GM23338 (cell line): ENCODE measurements around the gene ITPR2. TPM values are rescaled to one million over a fixed set of nuclear protein-coding genes. Genes with fewer than 3 reads are reported as not detected.

ENCODE experiments used
- ATAC-seq: fragments of 200-7000 bp; cut with Tn5 transposase; 3 replicates; pipeline ENCODE4 v1.9.1; 2020
- DNase-seq: peaks from one replicate; pipeline ENCODE4 v3.0.0-alpha.2; 2015; ENCODE audit warnings: low spot score
- H2AFZ ChIP-seq: fragments of 200-600 bp; sonication (generic); 2 replicates; pipeline ENCODE4 v1.8.0; 2016; ENCODE audit warnings: antibody characterized with exemption, mild to moderate bottlenecking, moderate library complexity
- H3F3A ChIP-seq: fragments of 200-600 bp; sonication (generic); replicated peaks from 2 replicates; pipeline ENCODE4 v1.8.0; 2017; ENCODE audit warnings: antibody characterized with exemption, mixed run types, low read depth
- H3K27ac ChIP-seq: fragments of 200-600 bp; sonication (generic); 2 replicates; pipeline ENCODE4 v1.6.1; 2016; ENCODE audit warnings: low read depth
- H3K27me3 ChIP-seq: fragments of 200-600 bp; sonication (generic); 2 replicates; pipeline ENCODE4 v1.8.0; 2016; ENCODE audit warnings: mild to moderate bottlenecking, mixed run types, moderate library complexity; ENCODE audit not compliant: insufficient read depth
- H3K36me3 ChIP-seq: fragments of 200-600 bp; sonication (generic); 2 replicates; pipeline ENCODE4 v1.8.0; 2016; ENCODE audit warnings: mild to moderate bottlenecking; ENCODE audit not compliant: insufficient read depth
- H3K4me1 ChIP-seq: fragments of 200-600 bp; sonication (generic); 2 replicates; pipeline ENCODE4 v1.8.0; 2016; ENCODE audit warnings: mild to moderate bottlenecking, moderate library complexity; ENCODE audit not compliant: insufficient read depth
- H3K4me2 ChIP-seq: fragments of 200-600 bp; sonication (generic); 2 replicates; pipeline ENCODE4 v1.7.1; 2017; ENCODE audit warnings: mixed run types
- H3K4me3 ChIP-seq: fragments of 200-600 bp; sonication (generic); 2 replicates; pipeline ENCODE4 v1.6.1; 2016; ENCODE audit warnings: mixed run types
- H3K79me2 ChIP-seq: fragments of 200-600 bp; sonication (generic); replicated peaks from 2 replicates; pipeline ENCODE4 v1.8.0; 2017; ENCODE audit warnings: mild to moderate bottlenecking; ENCODE audit not compliant: insufficient read depth
- H3K9me2 ChIP-seq: fragments of 200-600 bp; sonication (generic); 2 replicates; pipeline ENCODE4 v1.8.0; 2017; ENCODE audit not compliant: insufficient read depth
- H4K20me1 ChIP-seq: fragments of 200-600 bp; sonication (generic); replicated peaks from 2 replicates; pipeline ENCODE4 v1.8.0; 2017; ENCODE audit warnings: mild to moderate bottlenecking; ENCODE audit not compliant: insufficient read depth
- H3K27ac Mint-ChIP-seq: 2 replicates; pipeline ENCODE4 v1.8.0; 2020; ENCODE audit warnings: inconsistent platforms, mild to moderate bottlenecking, moderate library complexity, mixed read lengths
- H3K27me3 Mint-ChIP-seq: 3 replicates; pipeline ENCODE4 v1.8.0; 2022; ENCODE audit warnings: low read depth, mild to moderate bottlenecking, moderate library complexity, mixed read lengths, inconsistent platforms; ENCODE audit not compliant: insufficient read depth, poor library complexity
- H3K36me3 Mint-ChIP-seq: 3 replicates; pipeline ENCODE4 v1.8.0; 2021; ENCODE audit warnings: low read depth, mild to moderate bottlenecking, inconsistent platforms, moderate library complexity, mixed read lengths
- H3K4me1 Mint-ChIP-seq: 3 replicates; pipeline ENCODE4 v1.8.0; 2020; ENCODE audit warnings: mild to moderate bottlenecking, inconsistent platforms, mixed read lengths
- H3K4me3 Mint-ChIP-seq: 3 replicates; pipeline ENCODE4 v1.8.0; 2021; ENCODE audit warnings: moderate library complexity, mild to moderate bottlenecking, inconsistent platforms, mixed read lengths
- H3K9me3 Mint-ChIP-seq: 3 replicates; pipeline ENCODE4 v1.8.0; 2020; ENCODE audit warnings: moderate library complexity, mild to moderate bottlenecking, inconsistent platforms, mixed read lengths
- CREB1 ChIP-seq: fragments of 250-450 bp; sonication (Bioruptor Pico); IDR thresholded peaks from 2 replicates; pipeline ENCODE4 v1.5.0; 2020; ENCODE audit warnings: low read depth, mild to moderate bottlenecking, moderate library complexity
- ETS1 ChIP-seq: IDR thresholded peaks from 2 replicates; pipeline ENCODE4 v1.6.1; 2016; ENCODE audit warnings: antibody characterized with exemption
- EZH2 ChIP-seq: fragments of 200-600 bp; sonication (generic); IDR thresholded peaks from one replicate; pipeline ENCODE4 v1.8.0; 2017; ENCODE audit warnings: antibody characterized with exemption, mild to moderate bottlenecking, low read depth; ENCODE audit not compliant: unreplicated experiment
- JUNB ChIP-seq: IDR thresholded peaks from one replicate; pipeline ENCODE4 v1.6.1; 2016; ENCODE audit warnings: antibody characterized with exemption; ENCODE audit not compliant: unreplicated experiment
- NANOG ChIP-seq: IDR thresholded peaks from 2 replicates; pipeline ENCODE4 v1.6.1; 2016; ENCODE audit warnings: antibody characterized with exemption, borderline replicate concordance
- STAT1 ChIP-seq: IDR thresholded peaks from one replicate; pipeline ENCODE4 v1.6.1; 2016; ENCODE audit warnings: antibody characterized with exemption; ENCODE audit not compliant: unreplicated experiment
- ZNF114 ChIP-seq: fragments of 250-450 bp; sonication (Bioruptor Pico); IDR thresholded peaks from 2 replicates; pipeline ENCODE4 v1.5.0; 2020; ENCODE audit warnings: mild to moderate bottlenecking, moderate library complexity
- ZNF462 ChIP-seq: fragments of 250-450 bp; sonication (Bioruptor Pico); IDR thresholded peaks from 2 replicates; pipeline ENCODE4 v1.5.0; 2020; ENCODE audit warnings: mild to moderate bottlenecking, moderate library complexity
- polyA plus RNA-seq: library from polyadenylated mRNA; unstranded; fragments of >200 nt; fragmentation: Nextera tagmentation; extraction: Ambion mirVana; gene quantifications from 2 replicates; pipeline ENCODE4 v1.2.1, GENCODE V29; 2016
- total RNA-seq: library from RNA; depleted of rRNA; stranded (reverse); fragments of >200 nt; shearing (Covaris generic); gene quantifications from 2 replicates; pipeline ENCODE4 v1.2.3, GENCODE V29; 2014
- TF ChIP-seq, protein P1 (sequence below): IDR thresholded peaks from one replicate; pipeline ENCODE4 v1.6.1; 2018; ENCODE audit warnings: antibody characterized with exemption; ENCODE audit not compliant: unreplicated experiment

ITPR2 gene
- total and polyA plus RNA-seq, 2 experiments from 2014 or later, result 44.5 to 65.2 TPM

DNA sequence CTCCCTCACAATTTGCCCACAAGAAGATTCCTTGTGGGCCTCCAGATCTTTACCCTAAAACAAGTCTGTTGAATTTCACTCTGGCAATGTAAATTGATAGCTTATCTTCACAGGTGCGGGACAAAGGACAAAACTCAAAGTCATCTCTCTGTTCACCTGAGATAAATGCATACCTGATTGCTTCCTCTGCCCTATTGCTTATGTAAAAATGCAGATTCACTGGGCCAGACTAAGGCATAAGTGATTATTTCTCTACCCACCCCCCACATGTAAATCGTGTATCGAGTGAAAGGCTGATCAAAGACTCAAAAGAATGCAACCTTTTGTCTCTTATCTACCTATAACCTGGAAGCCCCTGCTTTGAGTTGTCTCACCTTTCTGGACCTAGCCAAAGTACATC is 320.8 kb downstream of the ITPR2 start:
- Histone ChIP-seq H3K27me3 (no peaks in the 10 kb centered on the region), H3K4me1 (peaks cover 49% of the 10 kb centered on the region), H4K20me1 (no peaks in the 10 kb centered on the region), H2AFZ (no peak overlapping the region), H3F3A (no peaks in the 10 kb centered on the region; the same call in 1 of the 2 replicates), H3K9me2 (no peaks in the 10 kb centered on the region), H3K4me3 (no peak overlapping the region), H3K79me2 (no peaks in the 10 kb centered on the region), H3K27ac (peak overlapping the region; percentile 95), H3K4me2 (peak overlapping the region; percentile 21; the same call in 1 of the 2 replicates), H3K36me3 (no peaks in the 10 kb centered on the region)
- peaks cover 65% of the 10 kb centered on the region for H3K4me1 Mint-ChIP-seq
- H3K27me3 Mint-ChIP-seq, result peaks cover 2% of the 10 kb centered on the region
- DNase-seq (peak; percentile 32), ATAC-seq (no peak)
- H3K27ac Mint-ChIP-seq, result peak overlapping the region; percentile 88
- no peaks in the 10 kb centered on the region for H3K9me3 Mint-ChIP-seq
- H3K36me3 Mint-ChIP-seq, result peaks cover 5% of the 10 kb centered on the region; the same call in 2 of the 3 replicates
- no peak overlapping the region for H3K4me3 Mint-ChIP-seq
- TF ChIP-seq NANOG (peak; percentile 65; the same call in 1 of the 2 replicates), STAT1 (no peak), CREB1 (CRISPR knock-in tag) (no peak)

DNA sequence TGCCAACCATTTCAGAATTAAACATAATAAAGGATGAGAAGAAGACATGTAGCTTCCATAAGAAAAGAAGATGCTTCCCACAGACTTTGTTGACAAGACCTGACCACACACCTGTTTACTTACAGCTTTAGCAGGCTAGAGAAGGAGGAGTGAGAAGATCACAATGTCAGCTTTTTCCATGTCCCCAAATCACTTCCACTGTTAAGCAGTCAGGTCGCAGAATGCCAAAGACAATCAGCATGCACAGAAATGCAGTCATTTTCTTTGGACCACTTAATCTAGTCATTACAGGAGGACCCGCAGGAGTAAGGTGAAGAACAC is 322.7 kb downstream of the ITPR2 start:
- H3K9me3 Mint-ChIP-seq, result no peaks in the 10 kb centered on the region
- Histone ChIP-seq H2AFZ (no peak overlapping the region), H3K4me2 (peak overlapping the region; percentile 21), H3K27ac (peak overlapping the region; percentile 95), H3K9me2 (no peaks in the 10 kb centered on the region), H3F3A (no peaks in the 10 kb centered on the region; the same call in 1 of the 2 replicates), H3K4me1 (peaks cover 49% of the 10 kb centered on the region), H3K79me2 (no peaks in the 10 kb centered on the region), H3K4me3 (peak overlapping the region; percentile 3; the same call in 1 of the 2 replicates), H3K36me3 (no peaks in the 10 kb centered on the region), H3K27me3 (no peaks in the 10 kb centered on the region), H4K20me1 (no peaks in the 10 kb centered on the region)
- peak; percentile 84 for ATAC-seq
- peak overlapping the region; percentile 88 for H3K27ac Mint-ChIP-seq
- peak overlapping the region; percentile 38 for H3K4me3 Mint-ChIP-seq
- peak; percentile 79 for DNase-seq
- H3K27me3 Mint-ChIP-seq, result peaks cover 2% of the 10 kb centered on the region
- peaks cover 64% of the 10 kb centered on the region for H3K4me1 Mint-ChIP-seq
- H3K36me3 Mint-ChIP-seq, result peaks cover 4% of the 10 kb centered on the region
- TF ChIP-seq, protein P1, sequence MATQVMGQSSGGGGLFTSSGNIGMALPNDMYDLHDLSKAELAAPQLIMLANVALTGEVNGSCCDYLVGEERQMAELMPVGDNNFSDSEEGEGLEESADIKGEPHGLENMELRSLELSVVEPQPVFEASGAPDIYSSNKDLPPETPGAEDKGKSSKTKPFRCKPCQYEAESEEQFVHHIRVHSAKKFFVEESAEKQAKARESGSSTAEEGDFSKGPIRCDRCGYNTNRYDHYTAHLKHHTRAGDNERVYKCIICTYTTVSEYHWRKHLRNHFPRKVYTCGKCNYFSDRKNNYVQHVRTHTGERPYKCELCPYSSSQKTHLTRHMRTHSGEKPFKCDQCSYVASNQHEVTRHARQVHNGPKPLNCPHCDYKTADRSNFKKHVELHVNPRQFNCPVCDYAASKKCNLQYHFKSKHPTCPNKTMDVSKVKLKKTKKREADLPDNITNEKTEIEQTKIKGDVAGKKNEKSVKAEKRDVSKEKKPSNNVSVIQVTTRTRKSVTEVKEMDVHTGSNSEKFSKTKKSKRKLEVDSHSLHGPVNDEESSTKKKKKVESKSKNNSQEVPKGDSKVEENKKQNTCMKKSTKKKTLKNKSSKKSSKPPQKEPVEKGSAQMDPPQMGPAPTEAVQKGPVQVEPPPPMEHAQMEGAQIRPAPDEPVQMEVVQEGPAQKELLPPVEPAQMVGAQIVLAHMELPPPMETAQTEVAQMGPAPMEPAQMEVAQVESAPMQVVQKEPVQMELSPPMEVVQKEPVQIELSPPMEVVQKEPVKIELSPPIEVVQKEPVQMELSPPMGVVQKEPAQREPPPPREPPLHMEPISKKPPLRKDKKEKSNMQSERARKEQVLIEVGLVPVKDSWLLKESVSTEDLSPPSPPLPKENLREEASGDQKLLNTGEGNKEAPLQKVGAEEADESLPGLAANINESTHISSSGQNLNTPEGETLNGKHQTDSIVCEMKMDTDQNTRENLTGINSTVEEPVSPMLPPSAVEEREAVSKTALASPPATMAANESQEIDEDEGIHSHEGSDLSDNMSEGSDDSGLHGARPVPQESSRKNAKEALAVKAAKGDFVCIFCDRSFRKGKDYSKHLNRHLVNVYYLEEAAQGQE, result no peak
- no peak for TF ChIP-seq ETS1
- no peak for TF ChIP-seq ZNF114 (CRISPR knock-in tag)
- no peak for TF ChIP-seq EZH2
- TF ChIP-seq ZNF462 (CRISPR knock-in tag), result peak; percentile 89
- peak; percentile 46 for TF ChIP-seq NANOG
- no peak for TF ChIP-seq JUNB
